CD4-positive, alpha-beta T cell treated with Interleukin-21 for 1 hour (primary cell): ENCODE measurements around the gene MARK1.

Experiments used
- DNase-seq: peaks from one replicate; pipeline ENCODE4 v3.0.0-alpha.2; 2020

MARK1 gene

DNA sequence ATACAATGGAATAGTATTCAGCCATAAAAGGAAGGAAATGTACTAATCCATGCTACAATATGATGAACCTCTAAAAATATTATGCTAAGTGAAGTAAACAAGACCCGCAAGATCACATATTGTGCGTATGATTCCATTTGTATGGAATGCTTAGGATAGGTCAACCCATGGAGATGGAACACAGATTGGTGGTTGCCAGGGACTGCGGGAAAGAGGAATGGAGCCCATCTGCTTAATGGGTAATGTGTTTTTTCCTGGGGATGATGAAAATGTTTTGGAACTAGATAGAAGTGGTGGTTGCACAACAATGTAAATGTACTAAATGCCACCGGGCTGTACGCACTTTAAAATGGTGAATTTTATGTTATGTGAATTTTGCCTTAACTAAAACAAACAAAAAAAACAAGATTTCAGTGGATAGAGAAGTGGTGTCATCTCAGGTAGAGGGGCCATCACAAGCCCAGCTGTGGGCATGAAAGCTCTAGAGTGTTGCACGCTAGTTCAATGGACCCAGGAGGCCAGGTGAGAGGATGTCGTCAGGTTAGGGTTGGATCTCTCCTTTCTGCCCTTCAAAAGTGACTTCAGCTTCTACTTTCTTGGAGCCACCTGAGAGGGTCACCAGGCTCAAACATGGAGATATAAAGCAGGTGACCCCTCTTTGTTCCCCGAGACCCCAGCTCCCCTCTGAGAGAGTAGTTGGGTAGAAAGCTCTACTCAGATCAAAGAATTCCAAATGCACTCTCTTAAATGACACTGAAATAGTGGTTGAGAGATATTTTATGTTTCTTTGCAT lies 164.7 kb downstream of the MARK1 start:
- no peak for DNase-seq

DNA sequence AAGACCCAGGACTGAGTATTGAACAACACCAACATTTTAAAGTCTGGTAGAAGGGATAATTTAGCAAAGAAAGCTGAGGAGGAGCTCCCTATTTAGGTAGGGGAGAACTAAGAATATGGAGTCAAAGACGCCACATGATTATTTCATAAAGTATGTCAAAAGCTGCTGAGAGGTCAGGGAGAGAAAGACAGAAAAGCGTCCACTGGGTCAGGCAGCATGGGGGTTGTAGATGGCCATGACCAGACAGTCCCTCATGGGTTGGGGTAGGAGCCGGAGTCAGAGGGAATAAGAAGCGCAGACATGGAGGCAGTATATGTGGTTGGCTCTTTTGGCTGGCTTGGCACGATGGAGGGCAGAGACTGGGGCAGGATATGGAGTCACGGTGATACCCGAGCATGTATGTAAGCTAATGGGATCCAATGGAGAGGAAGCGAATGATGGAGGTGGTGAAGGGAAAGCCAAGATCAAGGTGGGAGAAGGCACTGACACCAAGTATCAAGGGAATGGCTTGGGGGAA lies 167.0 kb downstream of the MARK1 start:
- no peak for DNase-seq

DNA sequence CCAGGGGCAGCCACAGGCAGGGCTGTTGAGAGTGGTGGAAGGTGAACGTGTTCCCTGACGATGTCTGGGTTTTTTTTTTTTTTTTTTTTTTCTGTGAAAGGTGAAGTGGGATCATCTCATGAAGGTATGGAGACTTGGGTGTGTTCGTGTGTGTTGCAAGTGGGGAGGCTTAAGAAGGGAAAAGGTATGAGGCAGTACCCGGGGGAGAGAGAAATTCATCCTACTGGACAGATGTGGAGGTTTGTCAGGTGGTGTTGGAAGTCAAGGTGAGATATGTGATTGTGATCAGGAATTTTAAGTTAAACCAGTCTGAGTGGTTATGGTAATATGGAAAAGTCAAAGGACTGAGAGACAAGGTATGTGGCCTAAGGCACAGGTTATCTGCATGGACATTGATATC lies 167.5 kb downstream of the MARK1 start:
- DNase-seq: no peak

DNA sequence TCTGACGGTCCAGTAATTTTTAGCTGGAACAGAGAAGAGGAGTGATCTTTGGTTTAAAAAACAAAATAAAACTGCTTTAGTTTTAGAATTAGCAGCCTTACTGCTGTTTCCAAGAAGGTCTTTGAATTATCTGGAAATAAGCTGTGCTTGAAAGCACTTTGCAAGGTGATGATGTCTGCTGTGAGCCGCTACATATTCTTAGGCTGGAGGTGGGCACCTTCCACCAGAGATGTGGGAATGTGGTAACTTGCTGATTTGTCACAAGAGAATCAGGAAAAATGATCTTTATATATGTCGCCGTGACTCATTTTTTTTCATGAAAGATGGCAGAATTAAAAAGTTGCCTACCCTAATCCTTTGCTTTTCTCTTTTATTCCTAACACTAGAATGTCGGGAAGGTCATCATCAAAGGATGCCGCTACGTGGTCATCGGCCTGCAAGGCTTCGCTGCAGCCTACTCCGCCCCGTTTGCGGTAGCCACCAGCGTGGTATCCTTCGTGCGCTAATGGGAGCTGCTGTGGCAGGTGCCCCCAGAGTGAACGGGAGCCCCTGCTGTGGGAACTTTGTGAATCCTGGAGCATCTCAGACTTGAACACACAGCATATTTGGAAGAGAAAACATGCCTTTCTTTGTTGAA lies 168.4 kb downstream of the MARK1 start:
- DNase-seq: no peak

DNA sequence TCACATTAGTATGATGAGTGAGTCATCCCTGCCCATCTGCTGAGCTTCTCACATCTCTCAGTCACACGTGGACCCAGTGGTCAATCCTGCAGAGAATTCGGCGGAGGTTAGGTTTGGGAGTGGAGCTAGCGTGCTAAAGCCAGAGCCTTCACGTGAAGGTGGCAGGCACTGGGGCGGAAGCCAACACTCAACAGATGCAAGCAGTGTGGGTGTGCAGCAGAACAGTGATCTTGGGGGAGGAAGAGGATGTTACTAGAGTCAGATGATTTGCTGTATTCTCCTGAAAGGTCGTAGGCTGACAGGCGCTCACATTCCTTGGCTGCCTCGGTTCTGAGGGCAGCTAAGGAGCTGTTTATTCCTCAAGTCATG lies 168.9 kb downstream of the MARK1 start:
- no peak for DNase-seq

DNA sequence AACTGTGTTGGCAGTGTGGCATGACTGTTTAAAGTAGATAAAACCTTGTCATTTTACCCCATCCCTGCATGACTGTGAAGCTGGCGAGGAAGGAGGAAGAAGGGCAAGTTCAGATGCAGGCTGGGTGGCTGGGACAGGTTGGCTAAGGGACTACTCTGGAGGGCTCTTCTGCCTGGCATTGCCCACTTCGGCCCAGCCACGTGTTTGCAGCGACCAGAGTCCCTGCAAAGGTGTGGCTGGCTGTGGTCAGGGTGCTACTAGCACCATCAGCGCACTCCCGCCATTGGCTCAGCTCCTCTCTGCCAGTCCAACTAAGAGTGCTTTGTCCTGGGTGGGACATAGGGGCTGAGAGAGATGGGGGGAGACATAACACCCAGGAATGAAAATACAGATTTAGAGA lies 169.4 kb downstream of the MARK1 start:
- no peak for DNase-seq

DNA sequence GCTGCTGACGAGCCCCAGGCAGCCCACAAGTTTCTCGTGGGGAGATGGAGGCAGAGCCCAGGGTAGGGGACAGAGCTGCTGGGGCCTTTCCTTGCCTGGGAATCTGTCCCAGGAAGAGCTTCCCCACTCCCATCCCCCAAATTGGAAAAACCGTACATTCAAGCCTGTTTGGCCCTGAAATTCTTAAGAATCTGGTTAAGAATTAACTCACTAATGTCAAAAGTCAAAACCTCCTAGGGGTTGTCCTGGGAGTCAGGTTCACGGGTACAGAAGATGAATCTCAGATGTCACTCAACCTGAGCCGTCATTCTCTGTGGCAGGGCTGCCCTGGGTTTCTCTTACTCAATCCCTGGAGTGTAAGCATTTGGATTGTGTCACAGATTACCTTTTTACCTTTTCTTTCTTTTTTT lies 170.7 kb downstream of the MARK1 start:
- no peak for DNase-seq

DNA sequence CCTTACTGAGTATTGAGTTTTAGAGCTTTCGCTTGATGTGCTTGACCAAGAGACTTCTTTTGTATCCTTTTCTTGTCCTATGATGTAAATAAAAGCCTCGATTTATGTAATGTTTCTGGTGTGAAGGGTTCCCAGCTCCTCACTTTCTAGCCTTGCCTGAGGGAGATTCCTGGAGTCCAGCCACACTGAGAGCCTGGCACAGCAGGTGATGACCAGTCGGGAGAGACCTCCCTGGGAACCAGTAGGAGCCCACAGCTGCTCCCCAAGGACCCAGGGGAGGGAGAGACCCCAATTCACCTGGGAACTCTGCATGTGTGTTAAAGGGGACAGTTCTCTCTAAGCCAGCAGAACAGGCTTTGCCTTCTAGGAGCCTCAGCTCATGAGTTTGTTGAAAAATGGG lies 171.1 kb downstream of the MARK1 start:
- no peak for DNase-seq

DNA sequence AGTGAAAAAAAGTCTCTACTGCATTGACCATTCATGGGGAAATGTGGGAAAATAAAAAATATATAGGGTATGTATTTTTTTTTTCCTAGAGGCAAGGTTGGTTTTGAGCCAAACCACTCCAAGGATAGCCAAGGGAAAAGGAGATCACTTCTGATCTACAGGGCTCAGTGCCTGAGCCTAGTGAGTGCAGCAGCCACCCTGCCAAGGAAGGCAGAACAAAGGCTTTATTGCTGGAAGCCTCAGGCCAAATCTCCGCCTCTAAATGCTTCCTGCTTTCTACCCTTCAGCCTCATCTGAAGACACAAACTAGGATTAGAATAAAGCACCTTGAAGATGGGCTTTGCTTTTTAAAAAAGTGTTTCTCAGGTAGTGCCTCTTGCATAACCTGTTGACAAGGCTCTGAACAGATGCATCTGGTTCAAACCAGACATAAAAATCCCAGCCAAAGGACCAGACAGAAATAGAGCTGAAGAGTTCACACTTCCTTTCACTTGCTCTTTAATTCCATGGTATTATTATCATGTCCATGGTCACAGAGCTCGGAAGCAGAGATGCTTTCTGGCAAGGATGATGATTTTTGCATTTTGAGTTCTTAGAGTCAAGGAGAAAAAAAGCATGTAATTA lies 172.7 kb downstream of the MARK1 start:
- DNase-seq: no peak

DNA sequence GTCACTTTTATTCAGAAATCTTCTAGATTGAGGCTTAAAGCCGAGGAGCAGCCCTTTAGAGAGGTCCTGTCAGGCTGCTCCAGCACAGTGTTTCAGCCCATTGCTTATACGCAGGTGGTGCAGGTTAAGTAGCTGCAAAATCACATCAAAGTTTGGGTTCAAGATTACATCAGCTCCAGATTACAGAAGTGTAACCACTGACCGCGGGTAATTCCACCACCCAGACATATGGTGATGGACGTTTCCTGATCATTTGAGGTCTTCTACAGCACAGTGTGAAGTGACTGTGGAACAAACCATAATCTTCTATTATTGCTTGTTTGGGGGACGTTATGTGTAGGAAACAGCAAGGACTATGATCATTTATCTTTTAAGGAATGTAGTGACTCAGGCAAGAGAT lies 174.0 kb downstream of the MARK1 start:
- no peak for DNase-seq

DNA sequence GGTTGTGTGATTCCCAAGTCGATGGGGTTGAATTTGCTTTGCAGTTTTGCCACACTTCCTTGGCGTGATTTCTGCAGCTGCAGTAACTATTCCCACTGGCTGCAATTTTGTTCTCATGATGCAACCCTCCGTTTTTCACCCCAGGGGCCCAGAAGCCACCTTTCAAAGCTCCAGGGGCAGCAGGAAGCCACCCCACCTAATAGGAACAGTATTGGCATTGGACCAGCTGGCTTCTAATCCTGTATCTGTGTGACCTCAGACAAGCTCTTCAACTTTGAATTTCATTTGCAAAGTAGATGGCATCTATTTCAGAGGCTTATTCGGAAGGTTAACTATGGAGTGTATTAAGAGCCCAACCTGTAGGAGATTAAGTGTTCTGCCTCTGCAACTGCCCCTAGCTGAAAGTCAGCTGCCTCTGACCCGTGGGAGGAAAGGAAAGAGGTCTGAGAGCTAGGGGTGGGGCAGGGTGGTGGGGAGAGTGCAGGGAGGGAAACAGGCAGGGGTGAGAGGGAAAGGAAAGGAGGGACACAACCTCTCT lies 174.9 kb downstream of the MARK1 start:
- DNase-seq: no peak

DNA sequence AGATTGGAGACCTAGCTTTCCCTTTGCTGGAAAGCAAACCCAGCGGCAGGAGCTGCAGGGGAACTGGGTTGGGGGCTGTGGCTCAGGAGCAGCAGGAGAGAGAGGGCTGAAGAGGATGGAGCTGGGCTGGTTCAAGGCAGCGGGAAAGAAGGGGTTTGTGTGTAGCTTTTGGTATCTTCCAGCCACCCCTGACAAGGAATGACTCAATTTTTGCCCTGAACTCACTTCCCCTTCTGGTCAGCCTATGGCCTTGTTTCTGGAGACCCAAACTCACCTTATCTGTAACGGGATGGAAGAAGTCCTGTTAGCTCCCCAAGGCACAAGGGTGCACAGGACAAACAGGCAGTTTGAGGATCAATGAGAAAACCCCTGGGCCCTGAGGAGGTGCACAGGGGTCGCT lies 175.4 kb downstream of the MARK1 start:
- no peak for DNase-seq

DNA sequence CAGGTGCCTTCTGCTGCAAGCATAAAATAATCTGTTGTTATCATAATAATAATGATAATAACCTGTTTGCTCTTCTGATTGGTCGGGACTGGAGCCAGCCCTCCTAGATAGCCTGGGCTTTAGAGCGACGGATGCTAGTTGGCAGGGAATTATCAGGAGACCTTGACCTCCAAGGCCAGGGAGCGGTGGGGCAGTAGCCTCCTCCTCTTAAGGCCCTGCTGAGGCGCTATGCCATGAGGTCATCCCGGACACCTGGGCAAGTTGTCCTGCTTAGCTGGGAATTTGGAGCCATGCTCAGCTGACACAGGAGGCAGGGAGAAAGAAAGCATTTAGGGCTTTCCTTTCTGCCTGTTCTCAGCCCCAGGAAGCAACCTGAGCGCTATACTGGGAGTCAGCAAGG lies 177.8 kb downstream of the MARK1 start:
- DNase-seq: no peak

DNA sequence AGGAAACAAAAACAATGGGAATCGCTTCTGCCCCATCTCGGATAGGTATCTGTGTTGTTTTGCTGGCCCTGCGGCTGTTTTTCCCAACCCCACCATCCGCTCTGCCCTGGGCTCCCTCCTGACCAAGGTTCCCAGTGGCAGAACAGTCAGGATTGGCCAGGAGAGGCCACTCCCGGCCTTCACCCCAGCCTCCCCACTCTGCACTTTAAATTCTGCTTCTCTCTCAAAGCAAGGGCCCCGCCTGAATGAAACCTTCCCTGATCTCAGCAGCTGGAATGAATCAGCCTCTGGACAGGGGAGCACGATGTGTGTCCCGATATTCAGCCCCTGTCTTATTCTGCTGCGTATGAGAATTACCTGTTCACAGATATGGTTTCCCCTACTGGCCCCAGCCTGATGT lies 178.5 kb downstream of the MARK1 start:
- no peak for DNase-seq

DNA sequence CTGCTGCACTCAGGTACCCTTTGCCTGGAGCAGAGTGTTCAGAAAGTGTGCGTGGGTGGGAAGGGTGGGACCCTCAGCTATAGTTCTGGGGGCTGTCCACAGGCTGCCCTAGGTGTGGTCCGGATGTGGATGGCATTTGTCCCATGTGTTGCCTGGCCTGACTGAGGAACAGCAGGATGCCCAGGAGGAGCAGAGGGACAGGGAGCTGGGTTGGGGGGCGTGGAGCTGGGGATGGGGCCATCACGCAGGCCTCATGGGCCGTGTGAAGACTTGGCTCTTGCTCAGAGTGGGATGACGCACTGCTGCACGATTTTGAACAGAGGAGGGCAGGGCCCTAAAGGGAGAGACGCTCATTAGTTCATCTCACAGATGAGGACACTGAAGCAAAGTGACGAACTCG lies 179.2 kb downstream of the MARK1 start:
- no peak for DNase-seq

DNA sequence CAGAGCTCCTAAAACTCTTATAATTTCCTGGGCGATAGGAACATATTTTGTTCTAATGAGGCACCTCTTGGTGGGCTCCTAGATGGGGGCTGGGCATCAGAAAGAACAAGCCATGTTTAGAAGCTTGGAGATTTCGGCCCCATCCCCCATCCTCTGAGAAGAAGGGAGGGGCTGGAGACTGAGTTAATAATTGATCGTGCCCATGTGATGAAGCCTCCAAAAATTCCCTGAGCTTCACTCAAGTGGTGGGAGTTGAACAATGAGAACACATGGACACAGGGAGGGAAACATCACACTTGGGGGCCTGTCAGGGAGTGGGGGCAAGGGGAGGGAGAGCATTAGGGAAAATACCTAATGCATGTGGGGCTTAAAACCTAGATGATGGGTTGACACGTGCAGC lies 180.3 kb downstream of the MARK1 start:
- no peak for DNase-seq

DNA sequence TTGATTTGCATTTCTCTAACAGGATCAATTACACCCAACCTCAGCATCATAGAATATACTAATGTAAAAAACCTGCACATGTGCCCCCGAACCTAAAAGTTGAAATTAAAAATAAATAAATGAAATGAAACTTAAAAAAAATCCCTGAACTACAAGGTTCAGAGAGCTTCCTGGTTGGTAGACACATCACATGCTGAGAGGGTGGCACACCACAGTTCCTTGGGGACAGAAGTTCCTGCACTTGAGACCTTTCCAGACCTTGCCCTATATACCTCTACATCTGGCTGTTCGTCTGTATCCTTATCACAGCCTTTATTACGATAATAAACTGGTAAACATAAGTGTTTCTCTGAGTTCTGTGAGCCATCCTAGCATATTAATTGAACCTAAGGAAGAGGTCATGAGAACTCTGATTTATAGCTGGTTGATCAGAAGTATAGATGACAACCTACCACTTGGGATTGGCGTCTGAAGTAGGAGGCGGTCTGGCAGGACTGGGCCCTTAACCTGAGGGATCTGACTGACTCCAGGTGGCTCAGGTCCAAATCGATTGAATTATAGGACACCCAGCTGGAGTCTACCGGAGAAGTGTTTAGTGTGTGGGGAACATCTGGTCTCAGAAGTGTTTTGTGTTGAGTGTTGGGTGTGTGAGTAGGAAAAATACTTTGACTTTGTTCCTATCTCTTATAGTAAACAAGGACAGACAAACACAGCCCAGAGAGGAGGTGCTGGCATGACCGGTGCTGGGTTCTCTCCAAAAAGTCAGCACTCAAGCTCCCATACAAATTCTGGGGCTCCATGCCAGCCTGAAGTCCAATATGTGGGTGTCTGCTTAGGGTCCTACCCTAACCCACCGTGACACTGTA lies 181.2 kb downstream of the MARK1 start:
- DNase-seq: no peak

DNA sequence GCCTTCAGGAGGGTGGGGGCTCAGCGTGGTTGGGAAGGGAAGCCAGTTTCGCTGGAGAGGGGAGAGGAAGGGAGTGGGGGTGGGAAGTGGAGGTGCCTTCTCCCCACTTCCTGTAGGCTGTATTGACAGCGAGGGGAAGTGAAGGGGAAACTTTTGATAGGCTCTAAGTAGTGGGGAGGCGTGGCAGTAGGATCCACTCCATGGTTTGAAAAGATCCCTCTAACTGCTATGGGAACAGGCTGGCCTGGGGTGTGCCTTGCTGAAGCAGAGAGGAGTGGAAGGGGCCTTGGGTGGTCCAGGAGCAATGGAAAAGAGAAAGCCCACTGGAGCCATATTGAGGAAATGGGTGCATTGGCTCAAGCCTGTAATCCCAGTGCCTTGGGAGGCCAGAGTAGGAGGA lies 182.4 kb downstream of the MARK1 start:
- DNase-seq: no peak

DNA sequence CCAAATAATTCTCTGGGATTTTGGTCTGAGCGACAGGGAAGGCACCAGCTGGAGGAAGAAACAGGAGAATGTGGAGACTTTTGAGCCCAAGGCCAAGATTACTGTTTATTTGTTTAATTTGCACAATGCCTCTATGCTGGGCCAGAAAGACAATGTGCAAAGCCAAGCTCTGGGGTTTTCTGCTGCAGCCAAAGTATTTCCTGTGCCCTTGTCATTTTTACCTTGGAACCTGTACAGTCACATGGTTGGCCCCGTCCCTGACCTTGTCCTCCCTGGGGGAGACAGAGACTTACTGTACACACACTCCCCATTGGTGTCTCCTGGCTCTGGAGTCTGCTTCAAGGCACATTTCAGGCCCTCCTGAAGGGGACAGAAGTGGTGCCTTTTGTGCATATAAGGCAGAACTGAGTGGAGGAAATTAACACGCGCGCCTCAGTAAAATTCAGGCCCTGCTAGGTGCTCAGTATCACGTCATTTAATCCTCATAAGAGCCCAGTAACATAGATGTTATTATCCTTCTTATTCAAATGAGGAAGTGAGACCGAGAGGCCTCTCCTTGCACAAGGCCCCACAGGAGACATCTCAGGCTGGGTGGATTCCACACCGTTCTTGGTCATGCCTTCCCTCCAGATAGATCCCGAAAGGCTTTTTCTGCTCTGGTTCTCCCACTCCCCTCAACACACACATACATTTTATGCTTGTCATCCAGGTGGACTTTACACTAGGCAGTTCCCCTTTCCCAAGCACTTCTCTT lies 183.3 kb downstream of the MARK1 start:
- no peak for DNase-seq
